Measurements from ENCODE around the gene TNFSF4.

The TNFSF4 gene

DNA sequence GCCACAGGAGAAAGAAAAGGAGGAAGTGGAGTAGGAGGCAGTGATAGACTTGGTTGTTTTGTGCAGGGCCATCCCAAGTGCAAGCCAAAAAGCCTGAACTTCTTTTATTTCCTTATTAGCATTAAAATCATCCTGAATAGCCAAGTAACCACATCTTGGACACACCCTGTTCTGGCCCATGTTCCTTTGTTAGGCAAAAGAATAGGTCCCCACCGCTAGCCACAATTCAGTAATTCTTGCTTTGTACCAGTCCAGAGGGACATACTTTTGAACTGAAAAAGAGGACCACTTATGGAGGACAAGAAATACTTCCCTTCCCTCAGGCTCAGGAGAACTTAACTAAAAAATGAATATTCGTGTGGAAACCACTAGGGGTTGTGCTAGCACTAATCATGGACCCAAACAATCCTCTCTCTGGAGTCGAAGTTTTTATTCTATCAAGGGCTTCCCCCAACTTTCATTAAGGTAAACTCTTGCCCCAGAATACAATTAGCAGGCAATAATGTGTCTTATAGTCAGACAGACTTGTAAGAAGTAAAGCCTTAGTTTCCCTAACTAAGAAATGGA lies 19.4 kb downstream of the TNFSF4 start:
- Histone ChIP-seq H2BK15ac (ENCODE audit: low read length) (no peak overlapping the region), H3K9me3 (replicated peaks in 1 of 2; ENCODE audit: control insufficient read depth in 2 of 2, insufficient read depth in 1 of 2, low read depth in 1 of 2, low read length in 2 of 2) (no peaks in the 10 kb centered on the region), H4K91ac (ENCODE audit: low read depth, low read length, poor library complexity) (no peak overlapping the region), H3K9ac (ENCODE audit: low read depth, low read length, poor library complexity) (no peak overlapping the region), H3K36me3 (replicated peaks in 1 of 2; ENCODE audit: control insufficient read depth in 2 of 2, insufficient read depth in 2 of 2, low read length in 2 of 2) (no peaks in the 10 kb centered on the region), H3K4ac (ENCODE audit: low read length) (no peak overlapping the region), H3K18ac (ENCODE audit: low read length) (no peak overlapping the region), H3K27ac (replicated peaks; ENCODE audit: low read length) (no peak overlapping the region), H3K4me2 (ENCODE audit: insufficient read depth, low read length, poor library complexity, severe bottlenecking) (no peak overlapping the region), H2BK120ac (ENCODE audit: low read depth, low read length) (no peak overlapping the region), H3K79me1 (ENCODE audit: low read depth, low read length) (no peaks in the 10 kb centered on the region), H2BK5ac (ENCODE audit: low read length) (no peak overlapping the region), H3K14ac (ENCODE audit: low read length) (no peak overlapping the region), H2BK12ac (ENCODE audit: low read length) (no peak overlapping the region), H3K23ac (ENCODE audit: low read depth, low read length, poor library complexity) (no peak overlapping the region), H3K27me3 (ENCODE audit: control insufficient read depth in 3 of 3, insufficient read depth in 3 of 3, low read depth in 1 of 3, low read length in 3 of 3) (no peaks in the 10 kb centered on the region), H2AFZ (ENCODE audit: low read length) (no peak overlapping the region), H3K4me1 (ENCODE audit: control insufficient read depth in 2 of 2, insufficient read depth in 1 of 2, low read depth in 1 of 2, low read length in 2 of 2) (no peaks in the 10 kb centered on the region), H2AK5ac (ENCODE audit: low read depth, low read length) (no peak overlapping the region), H4K8ac (ENCODE audit: low read depth, low read length) (no peak overlapping the region), H3K4me3 (ENCODE audit: low read length in 2 of 2) (no peak overlapping the region)
- no CpG with 5 or more reads among the region's 3 CpGs for WGBS, 2 donors (ENCODE audit: extremely low coverage in 2 of 2, insufficient read length in 2 of 2, insufficient replicate concordance in 1 of 2)
- DNase-seq (ENCODE audit: low spot score) = no peak

GRCh38 chr1:173181791-173182190 lies 25.3 kb downstream of the TNFSF4 start:
- H3K23ac ChIP-seq (ENCODE audit: low read depth, low read length, poor library complexity) = no peak overlapping the region
- H2AK5ac ChIP-seq (ENCODE audit: low read depth, low read length) = no peak overlapping the region
- no peak overlapping the region for H2BK12ac ChIP-seq (ENCODE audit: low read length)
- no peaks in the 10 kb centered on the region for H3K36me3 ChIP-seq (replicated peaks in 1 of 2; ENCODE audit: control insufficient read depth in 2 of 2, insufficient read depth in 2 of 2, low read length in 2 of 2)
- H3K4me2 ChIP-seq (ENCODE audit: insufficient read depth, low read length, poor library complexity, severe bottlenecking) = no peak overlapping the region
- no peak overlapping the region for H3K14ac ChIP-seq (ENCODE audit: low read length)
- H3K27ac ChIP-seq (replicated peaks; ENCODE audit: low read length) = no peak overlapping the region
- no peak overlapping the region for H2BK15ac ChIP-seq (ENCODE audit: low read length)
- no peak for DNase-seq (ENCODE audit: low spot score)
- no peaks in the 10 kb centered on the region for H3K4me1 ChIP-seq (ENCODE audit: control insufficient read depth in 2 of 2, insufficient read depth in 1 of 2, low read depth in 1 of 2, low read length in 2 of 2)
- no peak overlapping the region for H4K91ac ChIP-seq (ENCODE audit: low read depth, low read length, poor library complexity)
- no peak overlapping the region for H3K18ac ChIP-seq (ENCODE audit: low read length)
- H3K4me3 ChIP-seq (ENCODE audit: low read length in 2 of 2) = no peak overlapping the region
- H4K8ac ChIP-seq (ENCODE audit: low read depth, low read length) = no peak overlapping the region
- H2AFZ ChIP-seq (ENCODE audit: low read length) = no peak overlapping the region
- H2BK5ac ChIP-seq (ENCODE audit: low read length) = no peak overlapping the region
- WGBS, 2 donors (ENCODE audit: extremely low coverage in 2 of 2, insufficient read length in 2 of 2, insufficient replicate concordance in 1 of 2) = no CpG with 5 or more reads among the region's 4 CpGs
- no peaks in the 10 kb centered on the region for H3K9me3 ChIP-seq (replicated peaks in 1 of 2; ENCODE audit: control insufficient read depth in 2 of 2, insufficient read depth in 1 of 2, low read depth in 1 of 2, low read length in 2 of 2)
- no peak overlapping the region for H3K4ac ChIP-seq (ENCODE audit: low read length)
- H3K27me3 ChIP-seq (ENCODE audit: control insufficient read depth in 3 of 3, insufficient read depth in 3 of 3, low read depth in 1 of 3, low read length in 3 of 3) = no peaks in the 10 kb centered on the region
- no peak overlapping the region for H2BK120ac ChIP-seq (ENCODE audit: low read depth, low read length)
- H3K79me1 ChIP-seq (ENCODE audit: low read depth, low read length) = no peaks in the 10 kb centered on the region
- H3K9ac ChIP-seq (ENCODE audit: low read depth, low read length, poor library complexity) = no peak overlapping the region

DNA sequence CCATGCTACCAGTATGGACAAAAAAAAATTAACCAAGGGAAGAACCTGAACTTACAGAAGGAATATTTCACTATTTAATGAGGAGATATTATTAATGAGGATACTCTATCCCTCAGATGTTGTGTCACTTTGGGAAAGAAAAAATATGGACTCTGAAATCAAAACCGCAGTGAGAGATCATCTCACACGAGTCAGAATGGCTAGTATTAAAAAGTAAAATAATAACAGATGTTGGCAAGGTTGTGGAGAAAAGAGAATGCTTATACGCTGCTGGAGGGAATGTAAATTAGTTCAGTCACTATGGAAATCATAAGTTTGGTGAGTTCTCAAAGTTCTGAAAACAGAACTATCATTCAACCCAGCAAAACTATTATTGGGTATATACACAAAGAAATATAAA lies 30.9 kb downstream of the TNFSF4 start:
- no peaks in the 10 kb centered on the region for H3K27me3 ChIP-seq (ENCODE audit: control insufficient read depth in 3 of 3, insufficient read depth in 3 of 3, low read depth in 1 of 3, low read length in 3 of 3)
- no peak for DNase-seq (ENCODE audit: low spot score)
- no peak overlapping the region for H3K27ac ChIP-seq (replicated peaks; ENCODE audit: low read length)
- H4K8ac ChIP-seq (ENCODE audit: low read depth, low read length) = no peak overlapping the region
- no peak overlapping the region for H3K14ac ChIP-seq (ENCODE audit: low read length)
- no peak overlapping the region for H3K4ac ChIP-seq (ENCODE audit: low read length)
- H3K4me2 ChIP-seq (ENCODE audit: insufficient read depth, low read length, poor library complexity, severe bottlenecking) = no peak overlapping the region
- H3K79me1 ChIP-seq (ENCODE audit: low read depth, low read length) = no peaks in the 10 kb centered on the region
- no peaks in the 10 kb centered on the region for H3K4me1 ChIP-seq (ENCODE audit: control insufficient read depth in 2 of 2, insufficient read depth in 1 of 2, low read depth in 1 of 2, low read length in 2 of 2)
- H3K4me3 ChIP-seq (ENCODE audit: low read length in 2 of 2) = no peak overlapping the region
- H2AFZ ChIP-seq (ENCODE audit: low read length) = no peak overlapping the region
- H2BK15ac ChIP-seq (ENCODE audit: low read length) = no peak overlapping the region
- no peak overlapping the region for H3K9ac ChIP-seq (ENCODE audit: low read depth, low read length, poor library complexity)
- H3K23ac ChIP-seq (ENCODE audit: low read depth, low read length, poor library complexity) = no peak overlapping the region
- no peaks in the 10 kb centered on the region for H3K36me3 ChIP-seq (replicated peaks in 1 of 2; ENCODE audit: control insufficient read depth in 2 of 2, insufficient read depth in 2 of 2, low read length in 2 of 2)
- no peak overlapping the region for H2AK5ac ChIP-seq (ENCODE audit: low read depth, low read length)
- WGBS, 2 donors (ENCODE audit: extremely low coverage in 2 of 2, insufficient read length in 2 of 2, insufficient replicate concordance in 1 of 2) = no CpG with 5 or more reads among the region's 3 CpGs
- H2BK120ac ChIP-seq (ENCODE audit: low read depth, low read length) = no peak overlapping the region
- H2BK12ac ChIP-seq (ENCODE audit: low read length) = no peak overlapping the region
- H3K9me3 ChIP-seq (replicated peaks in 1 of 2; ENCODE audit: control insufficient read depth in 2 of 2, insufficient read depth in 1 of 2, low read depth in 1 of 2, low read length in 2 of 2) = peaks cover 0 to 5% of the 10 kb centered on the region in 2 donors
- H4K91ac ChIP-seq (ENCODE audit: low read depth, low read length, poor library complexity) = no peak overlapping the region
- H2BK5ac ChIP-seq (ENCODE audit: low read length) = no peak overlapping the region
- no peak overlapping the region for H3K18ac ChIP-seq (ENCODE audit: low read length)

DNA sequence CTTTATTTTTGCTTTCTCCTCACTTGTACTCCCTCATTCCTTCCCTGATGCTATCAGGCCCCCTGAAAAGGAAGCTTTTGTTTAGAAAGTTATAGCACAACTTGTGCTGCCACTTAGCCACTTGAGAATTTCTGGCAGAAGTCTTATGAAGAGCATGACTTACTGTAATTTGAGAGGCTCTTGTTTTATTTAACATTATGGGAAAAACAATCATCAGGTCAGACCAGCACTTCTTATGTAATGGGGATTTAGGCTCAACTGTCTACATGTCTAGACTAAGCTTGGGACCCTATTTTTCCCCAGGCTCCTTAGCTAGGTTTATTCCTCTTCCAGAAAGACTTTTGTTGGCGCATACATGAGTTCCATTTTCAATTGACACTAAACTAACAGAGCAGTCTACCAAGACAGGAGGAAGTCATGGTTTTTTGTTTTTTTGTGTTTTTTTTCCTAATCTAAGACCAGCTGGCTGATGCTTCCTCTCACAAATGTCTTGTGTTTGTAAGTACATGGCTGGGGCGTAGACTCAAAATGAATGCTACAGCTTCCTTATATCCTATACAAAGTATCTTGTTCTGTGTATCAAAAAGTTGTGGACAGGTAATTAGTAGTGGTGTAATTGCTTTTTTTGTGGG lies 31.5 kb downstream of the TNFSF4 start:
- no peaks in the 10 kb centered on the region for H3K79me1 ChIP-seq (ENCODE audit: low read depth, low read length)
- no peaks in the 10 kb centered on the region for H3K27me3 ChIP-seq (ENCODE audit: control insufficient read depth in 3 of 3, insufficient read depth in 3 of 3, low read depth in 1 of 3, low read length in 3 of 3)
- no peak overlapping the region for H3K4me2 ChIP-seq (ENCODE audit: insufficient read depth, low read length, poor library complexity, severe bottlenecking)
- H2AFZ ChIP-seq (ENCODE audit: low read length) = no peak overlapping the region
- no peak overlapping the region for H2BK12ac ChIP-seq (ENCODE audit: low read length)
- H3K36me3 ChIP-seq (replicated peaks in 1 of 2; ENCODE audit: control insufficient read depth in 2 of 2, insufficient read depth in 2 of 2, low read length in 2 of 2) = no peaks in the 10 kb centered on the region
- H3K4me1 ChIP-seq (ENCODE audit: control insufficient read depth in 2 of 2, insufficient read depth in 1 of 2, low read depth in 1 of 2, low read length in 2 of 2) = no peaks in the 10 kb centered on the region
- no peak overlapping the region for H3K18ac ChIP-seq (ENCODE audit: low read length)
- WGBS, 2 donors (ENCODE audit: extremely low coverage in 2 of 2, insufficient read length in 2 of 2, insufficient replicate concordance in 1 of 2) = no CpG with 5 or more reads among the region's 2 CpGs
- H3K9me3 ChIP-seq (replicated peaks in 1 of 2; ENCODE audit: control insufficient read depth in 2 of 2, insufficient read depth in 1 of 2, low read depth in 1 of 2, low read length in 2 of 2) = peaks cover 0 to 5% of the 10 kb centered on the region in 2 donors
- no peak overlapping the region for H3K9ac ChIP-seq (ENCODE audit: low read depth, low read length, poor library complexity)
- no peak overlapping the region for H4K91ac ChIP-seq (ENCODE audit: low read depth, low read length, poor library complexity)
- no peak overlapping the region for H4K8ac ChIP-seq (ENCODE audit: low read depth, low read length)
- no peak overlapping the region for H3K27ac ChIP-seq (replicated peaks; ENCODE audit: low read length)
- H2BK5ac ChIP-seq (ENCODE audit: low read length) = no peak overlapping the region
- no peak for DNase-seq (ENCODE audit: low spot score)
- no peak overlapping the region for H3K14ac ChIP-seq (ENCODE audit: low read length)
- no peak overlapping the region for H2BK15ac ChIP-seq (ENCODE audit: low read length)
- no peak overlapping the region for H3K4me3 ChIP-seq (ENCODE audit: low read length in 2 of 2)
- no peak overlapping the region for H2AK5ac ChIP-seq (ENCODE audit: low read depth, low read length)
- H3K23ac ChIP-seq (ENCODE audit: low read depth, low read length, poor library complexity) = no peak overlapping the region
- H2BK120ac ChIP-seq (ENCODE audit: low read depth, low read length) = no peak overlapping the region
- no peak overlapping the region for H3K4ac ChIP-seq (ENCODE audit: low read length)
